RWPE2 (cell line): Measurements from ENCODE around the gene FHIT.

Source experiments
- ATAC-seq: fragments of 200-7000 bp; cut with Tn5 transposase; 3 replicates; pipeline ENCODE4 v1.9.1; 2021; ENCODE audit warnings: low read depth
- DNase-seq: peaks from one replicate; pipeline ENCODE4 v3.0.0-alpha.2; 2020; ENCODE audit warnings: low spot score
- H3K27ac ChIP-seq: fragments of 450-650 bp; 2 replicates; pipeline ENCODE4 v1.5.1; 2017; ENCODE audit warnings: mild to moderate bottlenecking; ENCODE audit not compliant: poor library complexity, severe bottlenecking
- H3K27me3 ChIP-seq: fragments of 250-450 bp; sonication (Bioruptor Pico); 2 replicates; pipeline ENCODE4 v1.5.1; 2021; ENCODE audit warnings: mild to moderate bottlenecking, moderate library complexity; ENCODE audit not compliant: insufficient read depth, poor library complexity, severe bottlenecking
- H3K36me3 ChIP-seq: fragments of 250-450 bp; sonication (Bioruptor Pico); 2 replicates; pipeline ENCODE4 v1.5.1; 2020; ENCODE audit warnings: low read depth, mild to moderate bottlenecking, moderate library complexity
- H3K4me1 ChIP-seq: fragments of 250-450 bp; sonication (Bioruptor Pico); 2 replicates; pipeline ENCODE4 v1.5.1; 2021; ENCODE audit warnings: mild to moderate bottlenecking, moderate library complexity; ENCODE audit not compliant: insufficient read depth, poor library complexity, severe bottlenecking
- H3K4me3 ChIP-seq: fragments of 250-450 bp; sonication (Bioruptor Pico); 2 replicates; pipeline ENCODE4 v1.5.1; 2021; ENCODE audit warnings: mild to moderate bottlenecking, moderate library complexity; ENCODE audit not compliant: severe bottlenecking
- H3K9me3 ChIP-seq: fragments of 250-450 bp; sonication (Bioruptor Pico); 2 replicates; pipeline ENCODE4 v1.5.1; 2021; ENCODE audit warnings: mild to moderate bottlenecking, moderate library complexity; ENCODE audit not compliant: severe bottlenecking
- CTCF ChIP-seq: fragments of 450-650 bp; IDR thresholded peaks from one replicate; pipeline ENCODE4 v1.5.1; 2017; ENCODE audit warnings: mild to moderate bottlenecking, moderate library complexity; ENCODE audit not compliant: poor library complexity, severe bottlenecking

The FHIT gene

GRCh38 chr3:61202086-61202485, 49.2 kb downstream of the FHIT start:
- DNase-seq (no peak), ATAC-seq (no peak)
- Histone ChIP-seq H3K36me3 (no peaks in the 10 kb centered on the region), H3K4me1 (no peaks in the 10 kb centered on the region), H3K27ac (no peak overlapping the region), H3K27me3 (no peaks in the 10 kb centered on the region), H3K4me3 (no peak overlapping the region), H3K9me3 (no peaks in the 10 kb centered on the region)
- TF ChIP-seq CTCF, result no peak

DNA sequence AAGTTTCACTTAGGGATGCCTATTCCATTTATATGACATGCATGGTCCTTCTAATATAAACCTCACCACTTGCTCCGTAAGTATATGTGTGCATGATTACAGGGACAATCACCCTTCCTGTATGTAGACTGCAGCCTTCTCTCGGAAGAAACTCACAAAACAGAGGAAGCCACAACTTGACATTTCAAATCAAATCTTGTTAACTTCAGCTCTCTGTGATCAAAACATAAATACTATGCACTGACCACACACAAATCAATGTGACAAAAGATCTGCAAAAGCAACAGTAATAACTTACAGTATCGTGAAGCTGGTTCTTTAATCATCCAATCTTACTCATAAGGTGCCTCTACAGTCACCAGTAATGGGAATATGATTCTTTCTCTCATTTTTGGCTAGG, 50.2 kb downstream of the FHIT start:
- no peaks in the 10 kb centered on the region for H3K4me1 ChIP-seq
- ATAC-seq, result no peak
- no peaks in the 10 kb centered on the region for H3K9me3 ChIP-seq
- no peak for DNase-seq
- no peak for TF ChIP-seq CTCF
- H3K27me3 ChIP-seq, result no peaks in the 10 kb centered on the region
- no peaks in the 10 kb centered on the region for H3K36me3 ChIP-seq
- no peak overlapping the region for H3K27ac ChIP-seq
- no peak overlapping the region for H3K4me3 ChIP-seq

- TF ChIP-seq CTCF, result no peak
- H3K4me3 ChIP-seq, result no peak overlapping the region
- DNase-seq (no peak), ATAC-seq (no peak)
- H3K9me3 ChIP-seq, result no peaks in the 10 kb centered on the region
- H3K36me3 ChIP-seq, result no peaks in the 10 kb centered on the region
- no peak overlapping the region for H3K27ac ChIP-seq
- no peaks in the 10 kb centered on the region for H3K27me3 ChIP-seq
- no peaks in the 10 kb centered on the region for H3K4me1 ChIP-seq
These were observed 51.0 kb downstream of the FHIT start for GRCh38 chr3:61200270-61200669.

DNA sequence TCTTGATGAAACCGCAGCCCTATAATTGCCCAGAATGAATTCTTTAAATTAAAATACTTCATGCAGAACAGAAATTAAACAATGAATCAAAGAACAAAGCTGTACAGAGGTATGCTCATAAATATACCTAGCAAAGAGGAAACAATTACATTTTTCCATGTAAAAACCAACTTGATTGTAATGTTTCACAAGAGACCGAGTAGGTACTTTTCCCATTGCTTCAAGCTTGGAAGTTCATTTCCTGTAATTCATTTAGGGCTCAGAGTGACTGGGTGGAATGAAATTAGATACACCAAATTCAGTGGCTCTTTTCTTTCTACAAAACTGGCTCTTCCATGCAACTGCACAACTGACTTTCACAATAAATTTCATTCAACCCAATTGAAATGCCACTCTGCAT, 51.4 kb downstream of the FHIT start:
- H3K27ac ChIP-seq, result no peak overlapping the region
- no peaks in the 10 kb centered on the region for H3K4me1 ChIP-seq
- TF ChIP-seq CTCF, result no peak
- no peak overlapping the region for H3K4me3 ChIP-seq
- no peaks in the 10 kb centered on the region for H3K36me3 ChIP-seq
- H3K9me3 ChIP-seq, result no peaks in the 10 kb centered on the region
- DNase-seq, result no peak
- no peak for ATAC-seq
- H3K27me3 ChIP-seq, result no peaks in the 10 kb centered on the region

DNA sequence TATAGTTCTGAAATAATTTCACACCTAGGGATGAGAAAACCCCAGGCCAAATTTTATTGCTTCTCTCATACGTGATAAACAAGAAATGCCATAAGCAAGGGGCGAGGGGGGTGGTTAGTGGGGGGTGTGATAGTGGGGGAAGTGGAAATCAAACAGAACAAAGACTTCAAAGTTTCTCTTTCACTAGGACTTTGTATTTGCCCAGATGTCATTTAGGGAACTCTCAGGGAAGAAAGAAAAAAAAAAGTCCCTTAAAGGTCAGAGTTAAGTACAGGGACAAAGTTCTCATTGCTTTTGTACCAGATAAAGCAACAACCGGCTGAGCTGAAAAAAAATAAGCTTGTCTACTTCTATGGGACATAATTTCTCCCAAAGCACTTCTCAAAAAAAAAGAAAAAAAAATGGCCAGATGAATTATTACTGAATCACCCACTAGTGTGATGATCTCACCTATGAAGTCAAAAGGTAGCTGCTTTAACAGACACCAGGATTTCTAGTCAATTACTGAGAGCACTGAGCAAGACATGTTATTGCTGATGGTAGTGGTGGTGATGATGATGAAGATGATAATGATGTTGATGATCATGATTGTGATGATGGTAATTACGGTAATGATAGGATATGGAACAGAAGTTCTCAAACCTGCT, 56.2 kb downstream of the FHIT start:
- no peak for TF ChIP-seq CTCF
- no peaks in the 10 kb centered on the region for H3K27me3 ChIP-seq
- no peaks in the 10 kb centered on the region for H3K4me1 ChIP-seq
- no peak for DNase-seq
- H3K9me3 ChIP-seq, result no peaks in the 10 kb centered on the region
- ATAC-seq, result no peak
- no peak overlapping the region for H3K4me3 ChIP-seq
- no peak overlapping the region for H3K27ac ChIP-seq
- no peaks in the 10 kb centered on the region for H3K36me3 ChIP-seq
